Gastroesophageal sphincter (tissue), 4 donors: ENCODE results near the gene RPS21. TPM values are rescaled to one million over a fixed set of nuclear protein-coding genes. Genes with fewer than 3 reads are reported as not detected.
A peak's percentile ranks its signal among the peaks of the same experiment; 100 is the strongest.

Experiments used
- ATAC-seq: fragments of 150-250 bp; one replicate; pipeline ENCODE4 v1.9.1; 2016; ENCODE audit warnings: mild to moderate bottlenecking, moderate library complexity
- H3K27ac ChIP-seq, 4 donors: fragments of 200-600 bp; sonication (generic) in 3 of 4; 1 replicate in 3 of 4; 2 replicates in 1 of 4; pipeline ENCODE4 v1.5.1; 2016 to 2019
- H3K27me3 ChIP-seq: fragments of 200-600 bp; sonication (generic); one replicate; pipeline ENCODE4 v1.5.1; 2019
- H3K36me3 ChIP-seq, 2 donors: fragments of 200-600 bp; sonication (generic); one replicate each; pipeline ENCODE4 v1.5.1; 2019; ENCODE audit warnings: control low read depth in 1 of 2
- H3K4me1 ChIP-seq, 3 donors: fragments of 200-600 bp; sonication (generic); 1 replicate in 2 of 3; 2 replicates in 1 of 3; pipeline ENCODE4 v1.5.1; 2016 to 2019; ENCODE audit warnings: control low read depth in 2 of 3
- H3K4me3 ChIP-seq, 2 donors: fragments of 200-600 bp; sonication (generic); one replicate each; pipeline ENCODE4 v1.5.1; 2019; ENCODE audit warnings: mild to moderate bottlenecking in 1 of 2, moderate library complexity in 1 of 2
- H3K9me3 ChIP-seq, 3 donors: fragments of 200-600 bp; sonication (generic); one replicate each; pipeline ENCODE4 v1.5.1; 2017 to 2019; ENCODE audit warnings: control low read depth in 2 of 3
- EP300 ChIP-seq: sonication (generic); formaldehyde crosslinking; IDR thresholded peaks from one replicate; pipeline ENCODE4 v1.6.1; 2017; ENCODE audit warnings: antibody characterized with exemption, mild to moderate bottlenecking
- POLR2A ChIP-seq, 2 donors: fragments of 450-650 bp; IDR thresholded peaks; one replicate each; pipeline ENCODE4 v1.6.1; 2017; ENCODE audit warnings: antibody characterized with exemption in 2 of 2, mild to moderate bottlenecking in 2 of 2, moderate library complexity in 1 of 2
- POLR2AphosphoS5 ChIP-seq: sonication (generic); formaldehyde crosslinking; IDR thresholded peaks from one replicate; pipeline ENCODE4 v1.6.1; 2017; ENCODE audit warnings: antibody characterized with exemption
- WGBS, 2 donors: methylation state at CpG; one replicate each; pipeline ENCODE4 v1.1.5; 2018; ENCODE audit warnings: low coverage in 1 of 2; 5-methylcytosine and 5-hydroxymethylcytosine counted together
- total RNA-seq, 4 donors: library from RNA; depleted of rRNA; stranded (reverse); fragments of >200 nt; gene quantifications; one replicate each; pipeline ENCODE4 v1.1.0, GENCODE V29; 2016
- TF ChIP-seq, protein P1 (sequence below), 4 experiments: fragments of 200-600 bp in 2 of 4; fragments of 450-650 bp in 2 of 4; sonication (generic) in 1 of 4; IDR thresholded peaks; one replicate each; pipeline ENCODE4 v1.5.1; 2017 to 2019; ENCODE audit warnings: antibody characterized with exemption in 4 of 4, mild to moderate bottlenecking in 2 of 4, moderate library complexity in 2 of 4

The RPS21 gene
- total RNA-seq, 4 donors from 2014 or later = 383 to 2,881 (median 2,372) TPM

DNA sequence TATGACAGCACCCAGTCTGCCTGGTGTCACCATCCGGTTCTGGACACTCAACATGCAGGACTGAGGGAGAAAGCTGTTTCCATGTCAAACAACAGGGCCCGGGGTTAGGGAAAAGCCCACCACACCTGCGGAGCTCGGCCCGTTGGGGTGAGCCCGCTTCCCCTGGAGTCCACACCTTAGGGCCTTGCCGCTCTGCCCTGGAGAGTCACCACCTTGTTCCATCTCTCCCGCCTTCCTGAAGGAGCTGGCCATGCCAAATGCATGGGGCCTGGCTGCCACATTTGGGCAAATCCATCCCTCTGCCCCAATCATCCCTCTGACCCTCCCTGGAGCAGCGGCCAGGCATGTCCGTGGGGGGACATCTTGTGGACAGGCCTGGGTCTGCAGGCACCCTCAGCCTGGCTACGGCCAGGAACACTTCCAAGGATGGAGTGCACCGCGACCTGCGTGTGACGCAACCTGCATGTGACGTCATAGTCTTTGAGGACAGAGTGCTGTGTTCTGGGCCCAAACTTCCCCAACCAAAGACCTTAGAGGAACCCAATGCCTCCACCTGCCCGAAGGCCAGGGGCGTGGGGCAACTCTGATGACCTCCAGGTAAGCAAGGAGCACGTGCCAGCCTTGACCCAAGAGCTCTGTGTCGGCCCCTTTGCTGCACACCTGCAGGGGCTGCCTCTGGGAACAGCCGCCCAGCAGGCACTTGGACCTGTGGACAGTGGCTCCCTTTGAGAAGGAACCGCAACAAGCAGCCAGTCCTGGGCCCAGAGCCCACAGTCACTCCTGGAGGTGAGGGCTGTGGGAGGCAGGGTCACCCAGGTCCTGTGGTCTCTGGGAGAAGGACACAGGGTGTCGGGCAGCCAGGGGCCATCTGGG, 18.4 kb downstream of the RPS21 start:
- Histone ChIP-seq H3K27me3 (no peaks in the 10 kb centered on the region), H3K4me3 (peak overlapping the region in 1 of 2 donors; percentile 78), H3K36me3 (peaks cover 0 to 25% of the 10 kb centered on the region in 2 donors), H3K27ac (peak overlapping the region in 3 of 4 donors; percentile 17 to 81 (median 73)), H3K4me1 (peaks cover 0 to 47% (median 25%) of the 10 kb centered on the region in 3 donors), H3K9me3 (no peaks in the 10 kb centered on the region)
- no peak for TF ChIP-seq POLR2AphosphoS5
- no peak for TF ChIP-seq EP300
- TF ChIP-seq, protein P1, sequence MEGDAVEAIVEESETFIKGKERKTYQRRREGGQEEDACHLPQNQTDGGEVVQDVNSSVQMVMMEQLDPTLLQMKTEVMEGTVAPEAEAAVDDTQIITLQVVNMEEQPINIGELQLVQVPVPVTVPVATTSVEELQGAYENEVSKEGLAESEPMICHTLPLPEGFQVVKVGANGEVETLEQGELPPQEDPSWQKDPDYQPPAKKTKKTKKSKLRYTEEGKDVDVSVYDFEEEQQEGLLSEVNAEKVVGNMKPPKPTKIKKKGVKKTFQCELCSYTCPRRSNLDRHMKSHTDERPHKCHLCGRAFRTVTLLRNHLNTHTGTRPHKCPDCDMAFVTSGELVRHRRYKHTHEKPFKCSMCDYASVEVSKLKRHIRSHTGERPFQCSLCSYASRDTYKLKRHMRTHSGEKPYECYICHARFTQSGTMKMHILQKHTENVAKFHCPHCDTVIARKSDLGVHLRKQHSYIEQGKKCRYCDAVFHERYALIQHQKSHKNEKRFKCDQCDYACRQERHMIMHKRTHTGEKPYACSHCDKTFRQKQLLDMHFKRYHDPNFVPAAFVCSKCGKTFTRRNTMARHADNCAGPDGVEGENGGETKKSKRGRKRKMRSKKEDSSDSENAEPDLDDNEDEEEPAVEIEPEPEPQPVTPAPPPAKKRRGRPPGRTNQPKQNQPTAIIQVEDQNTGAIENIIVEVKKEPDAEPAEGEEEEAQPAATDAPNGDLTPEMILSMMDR (IDR thresholded peaks at IDR 0.05) = peak in 3 of 4 experiments; percentile 62 to 72 (median 70)
- peak; percentile 35 for ATAC-seq
- 40% methylated on average over 1 of the region's 23 CpGs; no CpG with 5 or more reads in 1 of the 2 donors for WGBS, 2 donors

DNA sequence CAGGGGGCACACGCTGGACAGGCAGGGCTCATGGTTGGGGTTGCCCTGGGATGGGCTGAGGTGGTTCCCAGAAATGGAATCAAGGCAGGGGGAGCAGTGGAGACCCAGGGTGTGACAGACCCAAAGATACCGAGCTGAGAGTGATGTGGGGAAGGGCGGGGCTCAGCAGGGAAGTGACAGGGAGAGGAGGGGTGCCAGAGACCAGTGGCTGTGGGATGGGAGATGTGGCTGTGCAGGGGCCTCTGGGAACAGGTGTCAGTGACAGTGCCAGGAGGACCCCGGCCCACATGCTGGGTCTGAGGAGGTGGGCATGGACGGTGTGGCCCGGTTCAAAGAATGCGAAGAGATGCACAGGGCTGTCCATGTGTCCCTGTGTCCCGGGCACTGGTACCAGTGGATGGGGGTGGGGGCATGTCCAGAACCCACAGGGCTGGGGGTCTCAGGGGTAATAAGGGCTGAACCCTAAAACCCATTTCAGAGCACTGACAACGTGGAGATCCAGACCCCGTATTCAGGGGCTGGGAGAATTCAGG, 19.1 kb downstream of the RPS21 start:
- Histone ChIP-seq H3K9me3 (no peaks in the 10 kb centered on the region), H3K4me1 (peaks cover 0 to 51% (median 27%) of the 10 kb centered on the region in 3 donors), H3K36me3 (peaks cover 0 to 18% of the 10 kb centered on the region in 2 donors), H3K27me3 (no peaks in the 10 kb centered on the region), H3K27ac (peak overlapping the region in 3 of 4 donors; percentile 73 to 81 (median 78)), H3K4me3 (peak overlapping the region; percentile 70 to 78)
- TF ChIP-seq POLR2AphosphoS5 (no peak), EP300 (no peak), POLR2A (IDR thresholded peaks at IDR 0.05) (no peak)
- TF ChIP-seq, protein P1 (IDR thresholded peaks at IDR 0.05) = no peak
- no peak for ATAC-seq
- WGBS, 2 donors = 54% methylated on average over 5 of the region's 10 CpGs; no CpG with 5 or more reads in 1 of the 2 donors

GRCh38 chr20:62406635-62407176, 19.8 kb downstream of the RPS21 start:
- peak overlapping the region; percentile 20 to 81 (median 76) for H3K27ac ChIP-seq
- no CpG with 5 or more reads among the region's 42 CpGs for WGBS, 2 donors
- TF ChIP-seq, protein P1 (IDR thresholded peaks at IDR 0.05) = no peak
- TF ChIP-seq POLR2A (IDR thresholded peaks at IDR 0.05) (no peak), EP300 (no peak), POLR2AphosphoS5 (no peak)

DNA sequence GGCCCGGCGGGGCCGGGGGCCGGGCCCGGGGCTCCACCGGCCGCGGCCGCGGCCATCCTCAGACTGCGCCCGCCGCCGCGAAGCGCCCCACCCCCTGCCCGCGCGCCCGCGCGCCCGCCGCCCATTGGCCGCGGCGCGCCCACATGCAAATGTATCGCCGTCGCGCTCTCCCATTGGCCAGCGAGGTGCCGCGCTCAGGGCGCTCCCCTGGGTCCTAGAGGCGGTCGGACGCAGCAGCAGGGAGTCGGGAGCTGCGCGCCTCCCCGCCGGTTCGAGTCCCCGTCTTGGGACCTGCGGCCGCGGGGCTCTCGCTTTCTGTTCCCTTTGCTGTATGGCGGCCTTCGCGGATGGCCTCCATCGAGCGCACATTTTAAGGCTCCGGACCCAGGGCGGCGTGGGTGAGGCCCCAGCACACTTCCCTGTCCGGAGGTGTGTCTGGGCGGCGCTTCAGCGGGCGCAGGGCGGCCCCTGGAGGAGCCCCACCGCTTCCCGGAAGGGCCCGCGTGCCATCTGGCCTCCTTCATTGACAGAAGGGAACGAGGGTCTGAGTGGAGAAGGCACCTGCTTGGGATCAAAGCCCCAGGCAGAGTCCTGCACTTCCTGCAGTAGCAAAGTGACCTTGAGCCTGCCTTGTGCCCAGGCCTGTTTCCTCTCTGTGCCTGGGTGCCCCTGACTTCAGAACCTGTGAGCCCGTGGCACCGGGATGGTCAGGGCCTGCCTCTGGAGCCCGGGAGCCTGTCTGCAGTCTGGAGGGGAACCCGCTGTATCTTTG, 20.5 kb downstream of the RPS21 start, which contains the start of gene CABLES2:
Gene CABLES2, minus strand, starts transcription at position 65 of the 772 bp plus-strand sequence. Its CDS starts 9 bp downstream, at position 56.
- no peak for TF ChIP-seq POLR2A (IDR thresholded peaks at IDR 0.05)
- TF ChIP-seq, protein P1 (IDR thresholded peaks at IDR 0.05) = peak in 2 of 4 experiments; percentile 73 to 74
- TF ChIP-seq EP300 = no peak
- TF ChIP-seq POLR2AphosphoS5 = peak; percentile 9
- Histone ChIP-seq H3K27ac (peak within 1 kb of the TSS; percentile 20 to 81 (median 76)), H3K9me3 (no peaks in the 10 kb centered on the region), H3K4me1 (peaks cover 0 to 51% (median 27%) of the 10 kb centered on the region in 3 donors), H3K4me3 (peak within 1 kb of the TSS; percentile 70 to 78), H3K27me3 (no peaks in the 10 kb centered on the region), H3K36me3 (peaks cover 0 to 5% of the 10 kb centered on the region in 2 donors)
- ATAC-seq = peak; percentile 96
- WGBS, 2 donors = no CpG with 5 or more reads among the region's 73 CpGs

More at GRCh38 chr20:62406635-62407176, 19.8 kb downstream of the RPS21 start:
- Histone ChIP-seq H3K27me3 (no peaks in the 10 kb centered on the region), H3K9me3 (no peaks in the 10 kb centered on the region), H3K4me3 (peak overlapping the region; percentile 70 to 78), H3K36me3 (peaks cover 0 to 12% of the 10 kb centered on the region in 2 donors), H3K4me1 (peaks cover 0 to 51% (median 27%) of the 10 kb centered on the region in 3 donors)
- ATAC-seq = peak; percentile 1
